Activated CD4-positive, alpha-beta T cell treated with anti-CD3 and anti-CD28 coated beads for 24 hours (primary cell): ENCODE measurements around the gene EHBP1L1.

Experiments
- DNase-seq, 2 donors: peaks; one replicate each; pipeline ENCODE4 v3.0.0-alpha.2; 2020; ENCODE audit warnings: low read depth in 2 of 2

EHBP1L1 gene

GRCh38 chr11:65577756-65578109 is 1.9 kb downstream of the EHBP1L1 start:
- DNase-seq, result no peak

GRCh38 chr11:65578134-65578533 is 2.3 kb downstream of the EHBP1L1 start:
- no peak for DNase-seq

- no peak for DNase-seq
These were observed 2.8 kb downstream of the EHBP1L1 start for GRCh38 chr11:65578667-65579066.

DNA sequence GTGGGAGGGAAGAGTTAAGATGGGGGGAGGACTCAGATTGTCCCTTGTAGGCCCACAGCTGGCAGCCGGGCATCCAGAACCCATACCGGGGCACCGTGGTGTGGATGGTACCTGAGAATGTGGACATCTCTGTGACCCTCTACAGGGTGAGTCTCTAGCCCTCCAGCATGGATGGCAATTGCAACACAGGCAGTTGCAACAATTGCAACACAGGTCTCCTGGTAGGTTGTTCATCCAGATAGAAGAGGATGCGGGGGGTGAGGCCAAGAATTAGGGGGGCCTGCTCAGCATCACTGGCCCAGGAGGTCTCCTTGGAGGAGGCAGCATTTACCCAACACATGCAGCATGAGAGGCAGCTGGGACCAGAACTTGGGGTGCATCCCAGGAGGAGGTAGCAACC is 3.4 kb downstream of the EHBP1L1 start:
- DNase-seq, result no peak

DNA sequence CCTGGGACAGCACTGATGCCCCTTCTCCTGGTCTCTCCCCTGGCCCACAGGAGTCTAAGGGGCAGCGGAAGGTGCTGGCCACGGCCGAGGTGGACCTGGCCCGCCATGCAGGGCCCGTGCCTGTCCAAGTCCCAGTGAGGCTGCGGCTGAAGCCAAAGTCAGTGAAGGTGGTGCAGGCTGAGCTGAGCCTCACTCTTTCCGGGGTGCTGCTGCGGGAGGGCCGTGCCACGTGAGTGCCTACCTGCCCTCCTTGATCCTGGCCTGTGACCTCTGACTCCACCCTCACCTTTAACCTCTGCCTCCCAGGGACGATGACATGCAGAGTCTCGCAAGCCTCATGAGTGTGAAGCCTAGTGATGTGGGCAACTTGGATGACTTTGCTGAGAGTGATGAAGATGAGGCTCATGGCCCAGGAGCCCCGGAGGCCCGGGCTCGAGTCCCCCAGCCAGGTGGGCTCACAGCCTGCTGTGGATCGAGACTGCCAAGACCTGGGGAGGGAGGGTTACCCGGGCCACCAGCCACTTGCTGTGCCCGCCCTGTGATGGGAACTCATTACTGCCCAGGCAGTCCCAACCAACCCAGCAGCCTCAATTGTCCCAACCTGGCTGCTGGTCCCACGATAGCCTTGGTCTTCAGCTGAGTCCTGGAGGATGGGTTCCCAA is 4.3 kb downstream of the EHBP1L1 start:
- DNase-seq, result no peak

GRCh38 chr11:65580756-65581155 is 4.9 kb downstream of the EHBP1L1 start:
- no peak for DNase-seq

- DNase-seq, result no peak
These were observed 6.1 kb downstream of the EHBP1L1 start for GRCh38 chr11:65581928-65582327.

GRCh38 chr11:65583589-65583988 is 7.7 kb downstream of the EHBP1L1 start:
- no peak for DNase-seq

GRCh38 chr11:65584106-65584505 is 8.3 kb downstream of the EHBP1L1 start:
- DNase-seq, result no peak

DNA sequence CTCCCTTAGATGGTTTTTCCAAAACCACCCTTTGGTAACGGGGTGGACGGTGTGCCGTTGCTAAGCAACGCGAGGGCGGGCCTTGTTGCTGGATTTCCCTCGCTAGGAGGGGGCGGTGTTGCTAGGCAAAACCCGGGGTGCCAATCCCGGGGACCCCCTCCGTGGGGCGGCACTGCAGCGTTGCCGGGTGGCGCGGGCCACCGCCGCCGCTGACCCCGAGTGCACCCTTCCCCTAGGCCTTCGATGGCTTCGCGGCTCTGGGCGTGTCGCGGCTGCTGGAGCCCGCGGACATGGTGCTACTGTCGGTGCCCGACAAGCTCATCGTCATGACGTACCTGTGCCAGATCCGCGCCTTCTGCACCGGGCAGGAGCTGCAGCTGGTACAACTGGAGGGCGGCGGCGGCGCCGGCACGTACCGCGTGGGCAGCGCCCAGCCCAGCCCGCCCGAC is 8.9 kb downstream of the EHBP1L1 start:
- DNase-seq, result no peak

GRCh38 chr11:65585396-65586246 is 9.8 kb downstream of the EHBP1L1 start:
- no peak for DNase-seq

GRCh38 chr11:65586247-65586630 is 10.4 kb downstream of the EHBP1L1 start:
- DNase-seq, result no peak

DNA sequence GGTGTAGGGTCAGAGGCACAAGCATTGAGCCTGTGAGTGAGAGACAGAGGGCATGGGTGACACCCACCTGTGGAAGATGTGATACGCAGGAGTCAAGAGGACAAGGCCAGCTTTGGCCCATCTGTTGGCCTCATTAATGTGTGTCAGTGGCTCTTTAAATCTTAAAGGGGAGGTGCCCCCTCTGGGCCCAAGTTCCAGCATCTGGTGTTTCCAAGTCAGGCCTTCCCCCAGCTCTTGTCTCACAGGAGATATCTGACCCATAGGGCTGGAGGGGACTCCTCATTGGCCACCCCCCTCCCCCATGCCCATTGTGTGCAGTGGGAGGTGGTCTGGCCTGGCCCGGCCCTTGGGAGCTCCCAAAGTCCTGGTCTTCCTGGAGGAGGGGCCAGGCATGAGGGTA is 10.8 kb downstream of the EHBP1L1 start:
- DNase-seq, result no peak

- peak; percentile 54 to 68 for DNase-seq
These were observed 12.6 kb downstream of the EHBP1L1 start for GRCh38 chr11:65588199-65589054.

DNA sequence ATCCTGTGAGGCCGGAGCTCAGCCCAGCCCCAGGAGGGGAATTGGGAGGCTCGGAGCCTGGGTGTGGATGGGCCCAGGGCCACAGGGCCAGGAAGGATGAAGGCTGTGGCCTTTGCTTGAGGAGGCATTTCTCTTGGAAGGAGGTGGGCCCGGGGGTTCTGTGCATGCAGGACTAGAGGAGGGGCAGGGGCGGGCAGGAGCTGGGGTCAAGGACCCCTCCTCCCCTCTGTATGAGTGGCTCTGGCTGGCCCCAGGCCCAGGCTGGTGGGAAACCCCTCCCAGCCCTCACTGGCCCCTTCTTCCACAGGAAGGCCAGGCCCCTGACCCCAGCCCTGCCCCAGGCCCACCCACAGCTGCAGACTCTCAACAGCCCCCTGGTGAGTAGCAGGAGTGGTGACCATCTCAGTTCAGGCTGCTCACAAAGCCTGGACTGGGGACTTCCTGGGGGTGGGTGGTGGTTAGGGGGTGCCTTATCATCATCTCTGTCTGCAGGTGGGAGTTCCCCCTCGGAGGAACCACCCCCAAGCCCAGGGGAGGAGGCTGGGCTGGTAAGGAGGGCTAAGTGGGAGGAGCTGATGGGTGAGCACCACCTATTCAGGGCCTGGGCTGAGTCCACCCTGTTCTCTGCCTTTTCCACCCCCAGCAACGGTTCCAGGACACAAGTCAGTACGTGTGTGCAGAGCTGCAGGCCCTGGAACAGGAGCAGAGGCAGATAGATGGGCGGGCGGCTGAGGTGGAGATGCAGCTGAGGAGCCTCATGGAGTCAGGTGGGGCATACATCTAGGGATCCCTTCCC is 13.8 kb downstream of the EHBP1L1 start:
- DNase-seq, result no peak

GRCh38 chr11:65590240-65590738 is 14.4 kb downstream of the EHBP1L1 start:
- no peak for DNase-seq

DNA sequence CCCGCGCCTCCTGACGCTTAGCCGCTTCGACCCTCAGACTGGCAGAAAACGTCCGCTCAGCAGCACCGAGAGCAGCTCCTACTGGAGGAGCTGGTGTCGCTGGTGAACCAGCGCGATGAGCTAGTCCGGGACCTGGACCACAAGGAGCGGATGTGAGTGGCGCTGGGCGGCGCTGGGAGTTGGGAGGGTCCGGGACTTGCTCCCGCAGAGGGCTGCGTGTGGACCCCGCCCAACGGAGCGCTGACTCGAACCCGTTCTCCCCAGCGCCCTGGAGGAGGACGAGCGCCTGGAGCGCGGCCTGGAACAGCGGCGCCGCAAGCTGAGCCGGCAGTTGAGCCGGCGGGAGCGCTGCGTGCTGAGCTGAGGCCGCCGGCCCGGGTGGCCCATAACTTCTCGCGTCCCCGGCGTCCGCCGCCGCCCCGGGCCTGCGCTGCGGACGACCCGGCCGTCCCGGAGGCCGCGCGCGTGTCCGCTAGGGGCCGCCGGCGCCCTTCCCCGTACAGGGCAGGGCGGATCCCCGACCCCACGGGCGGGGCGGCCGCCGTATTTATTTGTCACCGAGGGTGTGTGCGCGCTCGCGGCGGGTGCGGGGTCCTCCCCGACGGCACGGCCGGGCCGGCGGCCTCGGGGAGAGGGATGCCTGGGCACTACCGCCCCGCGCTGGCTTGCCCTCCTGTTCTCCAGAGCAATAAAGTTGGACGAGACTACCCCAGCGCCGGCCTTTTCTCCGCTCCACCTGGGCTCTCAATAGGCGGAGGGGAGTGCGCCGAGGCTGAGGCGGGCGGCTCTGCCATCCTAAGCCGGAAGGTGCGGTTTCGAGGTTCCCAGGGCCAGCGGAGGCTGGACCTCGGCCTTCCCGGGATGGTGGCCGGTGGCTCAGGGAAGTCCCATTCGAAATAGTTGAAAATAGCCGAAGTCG is 16.3 kb downstream of the EHBP1L1 start:
- no peak for DNase-seq

DNA sequence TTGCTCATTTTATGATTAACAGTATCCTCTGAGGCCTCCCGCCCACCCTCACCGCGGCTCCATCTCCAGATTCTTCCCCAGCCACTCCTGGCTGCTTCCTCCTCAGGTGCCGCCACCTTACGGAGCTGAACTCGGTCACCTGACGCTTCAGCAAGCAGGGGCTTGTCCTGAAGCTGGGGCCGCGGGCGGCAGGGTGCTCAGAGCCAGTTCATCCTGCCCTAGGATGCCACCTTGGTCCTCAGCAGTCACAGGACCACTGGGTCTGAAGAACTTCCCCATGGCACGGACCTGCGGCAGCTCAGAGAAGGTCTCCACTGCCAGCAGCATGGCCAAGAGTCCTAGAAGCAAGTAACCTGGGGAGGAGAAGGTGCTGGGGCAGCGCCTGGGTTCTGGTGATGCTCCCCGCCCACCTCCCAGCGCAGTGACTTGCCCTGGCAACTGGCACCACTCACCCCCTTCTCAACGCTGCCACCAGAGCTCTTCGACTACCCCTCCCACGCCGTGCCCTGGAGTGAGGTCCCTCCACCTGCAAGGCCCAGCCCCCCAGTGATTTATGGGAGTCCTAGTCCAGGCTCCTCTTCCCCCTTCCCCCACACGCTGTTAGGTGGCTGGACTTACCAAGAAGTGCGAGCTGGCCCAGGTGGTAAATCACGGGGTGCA is 17.1 kb downstream of the EHBP1L1 start:
- no peak for DNase-seq

DNA sequence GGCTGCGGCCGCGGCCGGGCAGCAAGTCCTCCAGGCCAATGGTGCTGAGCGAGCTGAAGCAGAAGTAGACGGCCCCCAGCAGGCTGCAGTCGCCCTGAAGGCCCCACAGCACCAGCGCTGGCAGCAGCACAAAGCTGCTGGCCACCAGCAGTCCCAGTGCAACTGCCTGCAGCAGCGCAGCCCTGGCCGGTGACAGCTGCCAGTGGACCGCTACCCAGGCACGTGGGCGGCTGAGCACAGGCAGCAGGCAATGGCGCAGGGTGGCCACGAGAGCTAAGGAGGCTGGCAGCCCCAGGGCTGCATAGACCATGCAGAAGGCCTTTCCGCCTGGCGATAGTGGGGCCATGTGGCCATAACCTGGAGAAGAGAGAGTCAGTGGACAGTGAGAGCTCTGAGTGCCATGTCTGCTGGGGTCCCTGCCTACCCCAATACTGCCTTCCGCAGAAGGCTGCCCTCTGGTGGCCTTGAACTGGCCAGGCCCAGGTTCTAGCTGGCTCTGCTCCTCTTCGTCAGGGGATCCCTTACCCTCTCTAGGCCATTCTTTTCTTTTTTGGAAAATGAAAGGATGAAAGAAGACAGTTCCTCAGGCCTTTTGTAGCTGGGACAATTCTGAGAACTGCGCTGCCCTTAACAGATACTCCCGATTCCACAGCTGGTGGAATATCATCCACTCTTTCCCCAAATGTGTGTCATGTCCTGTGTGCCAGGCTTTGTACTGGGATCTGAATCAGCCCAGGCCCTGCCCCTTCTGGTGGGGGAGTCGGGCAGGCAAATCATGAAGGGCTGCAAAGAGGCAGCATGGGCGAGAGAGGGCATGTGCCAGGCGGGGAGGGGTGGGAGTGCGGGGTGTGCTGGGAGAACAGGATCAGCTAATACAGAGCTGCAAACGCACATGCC is 17.9 kb downstream of the EHBP1L1 start:
- DNase-seq, result no peak
